Measurements from ENCODE around the gene SLC45A1. TPM values are rescaled to one million over a fixed set of nuclear protein-coding genes. Genes with fewer than 3 reads are reported as not detected.

The SLC45A1 gene
- total RNA-seq, 1 experiment from 2014 or later, result 13.8 TPM

DNA sequence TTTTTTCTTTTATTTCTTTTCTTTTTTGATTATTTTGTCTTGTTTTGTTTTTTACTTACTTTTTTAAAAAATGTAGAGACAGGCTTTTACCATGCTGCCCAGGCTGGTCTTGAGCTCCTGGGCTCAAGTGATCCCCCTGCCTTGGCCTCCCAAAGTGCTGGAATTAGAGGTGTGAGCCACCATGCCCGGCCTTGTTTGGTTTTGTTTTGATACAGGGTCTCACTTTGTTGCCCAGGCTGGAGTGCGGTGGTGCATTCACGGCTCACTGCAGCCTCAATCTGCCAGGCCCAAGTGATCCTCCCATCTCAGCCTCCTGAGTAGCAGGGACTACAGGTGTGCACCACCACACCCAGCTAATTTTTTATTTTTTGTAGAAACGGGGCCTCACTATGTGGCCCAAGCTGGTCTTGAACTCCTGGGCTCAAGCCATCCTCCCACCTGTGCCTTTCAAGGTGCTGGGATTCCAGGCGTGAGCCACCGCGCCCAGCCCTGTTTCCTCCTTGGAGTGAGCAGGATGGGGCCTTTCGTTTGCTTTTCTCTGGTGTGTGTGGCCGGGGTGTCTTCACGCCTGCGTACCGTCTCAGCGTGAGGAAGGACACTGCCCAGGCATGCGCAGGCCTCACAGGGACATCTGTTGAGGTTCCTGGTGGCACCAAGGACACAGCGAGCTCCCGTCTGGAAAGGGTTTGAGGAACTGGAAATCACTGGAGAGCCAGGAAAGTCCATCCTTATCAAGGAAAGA is 15.5 kb downstream of the SLC45A1 start:
- H3K27ac ChIP-seq (ENCODE audit: low read depth, low read length), result no peak overlapping the region
- H3K27me3 ChIP-seq (ENCODE audit: insufficient read depth, low read length), result no peaks in the 10 kb centered on the region
- DNase-seq (ENCODE audit: low read depth, low spot score) (no peak), ATAC-seq (no peak)
- ChIA-PET RAD21 (ENCODE audit: low non-redundant PET in 1 of 2, low total read pairs in 2 of 2, uncharacterized antibody in 2 of 2, unreplicated experiment in 2 of 2) (no interaction called here), POLR2A (no interaction called here), CTCF (no interaction called here)
- no peaks in the 10 kb centered on the region for H3K9me3 ChIP-seq (ENCODE audit: control insufficient read depth in 1 of 2, insufficient read depth in 1 of 2, low read depth in 1 of 2, low read length in 2 of 2)
- H3K4me1 ChIP-seq (ENCODE audit: control insufficient read depth in 1 of 2, insufficient read depth in 2 of 2, low read length in 2 of 2), result no peaks in the 10 kb centered on the region
- H3K4me2 ChIP-seq (ENCODE audit: low read length), result no peak overlapping the region
- no peak overlapping the region for H2AFZ ChIP-seq (ENCODE audit: low read depth, low read length, poor library complexity, severe bottlenecking)
- no TSS peak for BruUV-seq (replicated peaks)
- H3K79me2 ChIP-seq (ENCODE audit: insufficient read depth, low read length), result no peaks in the 10 kb centered on the region
- no peaks in the 10 kb centered on the region for H3K9me2 ChIP-seq (ENCODE audit: insufficient read depth)
- TF ChIP-seq FOSL1 (IDR thresholded peaks at IDR 0.05; ENCODE audit: low read depth) (no peak), REST (IDR thresholded peaks at IDR 0.05; ENCODE audit: low read depth) (no peak), MAX (IDR thresholded peaks at IDR 0.05) (no peak), SRF (IDR thresholded peaks at IDR 0.05; ENCODE audit: low read depth) (no peak), POLR2AphosphoS5 (IDR thresholded peaks at IDR 0.05; ENCODE audit: low read depth, low read length) (no peak), CEBPB (IDR thresholded peaks at IDR 0.05; ENCODE audit: low read depth) (no peak), TCF7L2 (IDR thresholded peaks at IDR 0.05; ENCODE audit: borderline replicate concordance, extremely low read depth, insufficient read depth, insufficient read length) (no peak), CBX3 (IDR thresholded peaks at IDR 0.05; ENCODE audit: low read depth) (no peak), ZNF274 (IDR thresholded peaks at IDR 0.05; ENCODE audit: low read depth, low read length) (no peak), YY1 (IDR thresholded peaks at IDR 0.05; ENCODE audit: extremely low read depth, insufficient replicate concordance, low read depth, low read length) (no peak)
- TF ChIP-seq, protein P1, sequence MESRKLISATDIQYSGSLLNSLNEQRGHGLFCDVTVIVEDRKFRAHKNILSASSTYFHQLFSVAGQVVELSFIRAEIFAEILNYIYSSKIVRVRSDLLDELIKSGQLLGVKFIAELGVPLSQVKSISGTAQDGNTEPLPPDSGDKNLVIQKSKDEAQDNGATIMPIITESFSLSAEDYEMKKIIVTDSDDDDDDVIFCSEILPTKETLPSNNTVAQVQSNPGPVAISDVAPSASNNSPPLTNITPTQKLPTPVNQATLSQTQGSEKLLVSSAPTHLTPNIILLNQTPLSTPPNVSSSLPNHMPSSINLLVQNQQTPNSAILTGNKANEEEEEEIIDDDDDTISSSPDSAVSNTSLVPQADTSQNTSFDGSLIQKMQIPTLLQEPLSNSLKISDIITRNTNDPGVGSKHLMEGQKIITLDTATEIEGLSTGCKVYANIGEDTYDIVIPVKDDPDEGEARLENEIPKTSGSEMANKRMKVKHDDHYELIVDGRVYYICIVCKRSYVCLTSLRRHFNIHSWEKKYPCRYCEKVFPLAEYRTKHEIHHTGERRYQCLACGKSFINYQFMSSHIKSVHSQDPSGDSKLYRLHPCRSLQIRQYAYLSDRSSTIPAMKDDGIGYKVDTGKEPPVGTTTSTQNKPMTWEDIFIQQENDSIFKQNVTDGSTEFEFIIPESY (IDR thresholded peaks at IDR 0.05; ENCODE audit: extremely low read depth, insufficient replicate concordance, low read length), result no peak
- intact Hi-C loops (cut with micrococcal nuclease), result no loop called here
- H3K4me3 ChIP-seq (replicated peaks in 1 of 2; ENCODE audit: low read depth in 1 of 2, low read length in 2 of 2), result no peak overlapping the region
- H3K9ac ChIP-seq (ENCODE audit: low read length), result no peak overlapping the region
- H4K20me1 ChIP-seq (ENCODE audit: insufficient read depth), result no peaks in the 10 kb centered on the region
- H3K36me3 ChIP-seq (ENCODE audit: control insufficient read depth in 1 of 2, insufficient read depth in 2 of 2, low read length in 2 of 2), result no peaks in the 10 kb centered on the region; a peak in 1 of 4 replicates

All from HCT116 (cell line).